ENCODE measurements around the gene OSBPL10. TPM values are rescaled to one million over a fixed set of nuclear protein-coding genes. Genes with fewer than 3 reads are reported as not detected.

Gene OSBPL10
- polyA plus RNA-seq, 1 donor from 2014 or later = 2.0 TPM

DNA sequence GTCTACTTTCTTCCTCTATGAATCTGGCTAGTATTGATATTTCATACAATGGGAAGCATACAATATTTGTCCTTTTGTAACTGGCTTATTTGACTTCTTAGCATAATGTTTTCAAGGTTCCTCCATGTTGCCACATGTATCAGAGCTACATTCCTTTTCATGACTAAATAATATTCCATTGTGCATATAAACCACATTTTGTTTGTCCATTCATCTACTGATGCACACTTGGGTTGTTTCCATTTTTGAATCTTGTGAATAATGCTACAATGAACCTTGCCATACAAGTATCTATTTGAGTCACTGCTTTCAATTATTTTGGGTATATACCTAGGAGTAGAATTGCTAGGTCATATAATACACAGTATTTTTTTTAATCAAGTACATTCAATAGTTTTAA, 38.0 kb downstream of the OSBPL10 start:
- Histone ChIP-seq H3K9me3 (ENCODE audit: low read length) (no peaks in the 10 kb centered on the region), H3K79me2 (replicated peaks; ENCODE audit: insufficient read depth, low read length) (no peaks in the 10 kb centered on the region), H4K20me1 (ENCODE audit: insufficient read depth) (no peaks in the 10 kb centered on the region), H3K9ac (ENCODE audit: low read length) (no peak overlapping the region), H3K9me2 (ENCODE audit: insufficient read depth, low read length) (no peaks in the 10 kb centered on the region), H3K36me3 (ENCODE audit: insufficient read depth, low read length) (no peaks in the 10 kb centered on the region), H3K27ac (ENCODE audit: low read length) (no peak overlapping the region), H3F3A (ENCODE audit: insufficient read depth, low read length, poor library complexity, severe bottlenecking) (no peaks in the 10 kb centered on the region), H3K4me3 (ENCODE audit: low read length) (no peak overlapping the region), H3K27me3 (ENCODE audit: insufficient read depth, low read depth, low read length) (no peaks in the 10 kb centered on the region), H2AFZ (ENCODE audit: low read depth, low read length) (no peak overlapping the region), H3K4me2 (ENCODE audit: low read length) (no peak overlapping the region)
- TF ChIP-seq SMC3 (conservative IDR thresholded peaks at IDR 0.05; ENCODE audit: poor library complexity) = no peak
- no peak for TF ChIP-seq EZH2 (IDR thresholded peaks at IDR 0.05; ENCODE audit: borderline replicate concordance, insufficient read depth, low read length, poor library complexity, severe bottlenecking)
- TF ChIP-seq, protein P1, sequence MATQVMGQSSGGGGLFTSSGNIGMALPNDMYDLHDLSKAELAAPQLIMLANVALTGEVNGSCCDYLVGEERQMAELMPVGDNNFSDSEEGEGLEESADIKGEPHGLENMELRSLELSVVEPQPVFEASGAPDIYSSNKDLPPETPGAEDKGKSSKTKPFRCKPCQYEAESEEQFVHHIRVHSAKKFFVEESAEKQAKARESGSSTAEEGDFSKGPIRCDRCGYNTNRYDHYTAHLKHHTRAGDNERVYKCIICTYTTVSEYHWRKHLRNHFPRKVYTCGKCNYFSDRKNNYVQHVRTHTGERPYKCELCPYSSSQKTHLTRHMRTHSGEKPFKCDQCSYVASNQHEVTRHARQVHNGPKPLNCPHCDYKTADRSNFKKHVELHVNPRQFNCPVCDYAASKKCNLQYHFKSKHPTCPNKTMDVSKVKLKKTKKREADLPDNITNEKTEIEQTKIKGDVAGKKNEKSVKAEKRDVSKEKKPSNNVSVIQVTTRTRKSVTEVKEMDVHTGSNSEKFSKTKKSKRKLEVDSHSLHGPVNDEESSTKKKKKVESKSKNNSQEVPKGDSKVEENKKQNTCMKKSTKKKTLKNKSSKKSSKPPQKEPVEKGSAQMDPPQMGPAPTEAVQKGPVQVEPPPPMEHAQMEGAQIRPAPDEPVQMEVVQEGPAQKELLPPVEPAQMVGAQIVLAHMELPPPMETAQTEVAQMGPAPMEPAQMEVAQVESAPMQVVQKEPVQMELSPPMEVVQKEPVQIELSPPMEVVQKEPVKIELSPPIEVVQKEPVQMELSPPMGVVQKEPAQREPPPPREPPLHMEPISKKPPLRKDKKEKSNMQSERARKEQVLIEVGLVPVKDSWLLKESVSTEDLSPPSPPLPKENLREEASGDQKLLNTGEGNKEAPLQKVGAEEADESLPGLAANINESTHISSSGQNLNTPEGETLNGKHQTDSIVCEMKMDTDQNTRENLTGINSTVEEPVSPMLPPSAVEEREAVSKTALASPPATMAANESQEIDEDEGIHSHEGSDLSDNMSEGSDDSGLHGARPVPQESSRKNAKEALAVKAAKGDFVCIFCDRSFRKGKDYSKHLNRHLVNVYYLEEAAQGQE (IDR thresholded peaks at IDR 0.05; ENCODE audit: borderline replicate concordance) = no peak
- TF ChIP-seq, protein P2, sequence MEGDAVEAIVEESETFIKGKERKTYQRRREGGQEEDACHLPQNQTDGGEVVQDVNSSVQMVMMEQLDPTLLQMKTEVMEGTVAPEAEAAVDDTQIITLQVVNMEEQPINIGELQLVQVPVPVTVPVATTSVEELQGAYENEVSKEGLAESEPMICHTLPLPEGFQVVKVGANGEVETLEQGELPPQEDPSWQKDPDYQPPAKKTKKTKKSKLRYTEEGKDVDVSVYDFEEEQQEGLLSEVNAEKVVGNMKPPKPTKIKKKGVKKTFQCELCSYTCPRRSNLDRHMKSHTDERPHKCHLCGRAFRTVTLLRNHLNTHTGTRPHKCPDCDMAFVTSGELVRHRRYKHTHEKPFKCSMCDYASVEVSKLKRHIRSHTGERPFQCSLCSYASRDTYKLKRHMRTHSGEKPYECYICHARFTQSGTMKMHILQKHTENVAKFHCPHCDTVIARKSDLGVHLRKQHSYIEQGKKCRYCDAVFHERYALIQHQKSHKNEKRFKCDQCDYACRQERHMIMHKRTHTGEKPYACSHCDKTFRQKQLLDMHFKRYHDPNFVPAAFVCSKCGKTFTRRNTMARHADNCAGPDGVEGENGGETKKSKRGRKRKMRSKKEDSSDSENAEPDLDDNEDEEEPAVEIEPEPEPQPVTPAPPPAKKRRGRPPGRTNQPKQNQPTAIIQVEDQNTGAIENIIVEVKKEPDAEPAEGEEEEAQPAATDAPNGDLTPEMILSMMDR (IDR thresholded peaks at IDR 0.05; ENCODE audit: poor library complexity, severe bottlenecking) = no peak
- no peak for TF ChIP-seq MXI1 (conservative IDR thresholded peaks at IDR 0.05; ENCODE audit: poor library complexity, severe bottlenecking)
- no peak for TF ChIP-seq TAF1 (IDR thresholded peaks at IDR 0.05; ENCODE audit: low read depth)
- no peak for TF ChIP-seq EP300 (conservative IDR thresholded peaks at IDR 0.05; ENCODE audit: poor library complexity, severe bottlenecking)
- no peak for TF ChIP-seq POLR2AphosphoS5 (IDR thresholded peaks at IDR 0.05)
- TF ChIP-seq RAD21 (conservative IDR thresholded peaks at IDR 0.05) = no peak

DNA sequence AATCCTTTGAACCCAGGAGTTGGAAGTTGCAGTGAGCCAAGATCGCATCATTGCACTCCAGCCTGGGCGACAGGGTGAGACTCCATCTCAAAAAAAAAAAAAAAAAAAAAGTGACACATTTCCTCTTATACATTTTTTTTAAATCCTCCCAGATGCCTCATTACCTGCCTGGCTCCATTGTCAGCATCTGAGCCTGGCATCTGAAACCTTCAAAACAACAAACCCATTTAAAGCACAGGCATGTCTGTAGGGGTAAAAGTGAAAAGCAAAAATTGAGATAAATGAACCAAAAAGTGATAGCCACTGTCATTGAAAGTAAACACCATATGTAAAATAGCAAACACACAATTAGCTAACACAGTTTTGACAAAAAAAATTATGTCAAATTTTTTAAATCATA, 38.6 kb downstream of the OSBPL10 start:
- Histone ChIP-seq H3F3A (ENCODE audit: insufficient read depth, low read length, poor library complexity, severe bottlenecking) (no peaks in the 10 kb centered on the region), H4K20me1 (ENCODE audit: insufficient read depth) (no peaks in the 10 kb centered on the region), H3K36me3 (ENCODE audit: insufficient read depth, low read length) (no peaks in the 10 kb centered on the region), H3K4me2 (ENCODE audit: low read length) (no peak overlapping the region), H3K9ac (ENCODE audit: low read length) (no peak overlapping the region), H2AFZ (ENCODE audit: low read depth, low read length) (no peak overlapping the region), H3K79me2 (replicated peaks; ENCODE audit: insufficient read depth, low read length) (no peaks in the 10 kb centered on the region), H3K4me3 (ENCODE audit: low read length) (no peak overlapping the region), H3K27me3 (ENCODE audit: insufficient read depth, low read depth, low read length) (no peaks in the 10 kb centered on the region), H3K27ac (ENCODE audit: low read length) (no peak overlapping the region), H3K9me2 (ENCODE audit: insufficient read depth, low read length) (no peaks in the 10 kb centered on the region), H3K9me3 (ENCODE audit: low read length) (no peaks in the 10 kb centered on the region)
- TF ChIP-seq TAF1 (IDR thresholded peaks at IDR 0.05; ENCODE audit: low read depth) = no peak
- TF ChIP-seq, protein P2 (IDR thresholded peaks at IDR 0.05; ENCODE audit: poor library complexity, severe bottlenecking) = no peak
- TF ChIP-seq MXI1 (conservative IDR thresholded peaks at IDR 0.05; ENCODE audit: poor library complexity, severe bottlenecking) = no peak
- no peak for TF ChIP-seq EZH2 (IDR thresholded peaks at IDR 0.05; ENCODE audit: borderline replicate concordance, insufficient read depth, low read length, poor library complexity, severe bottlenecking)

Measured in neural cell (in vitro differentiated cells).